Measurements from ENCODE around the gene EMSY. TPM values are rescaled to one million over a fixed set of nuclear protein-coding genes. Genes with fewer than 3 reads are reported as not detected.
"Not testable (repeated sequence)": the region's sequence is repeated elsewhere in the genome, so short reads cannot be mapped to it uniquely, and the experiment has no call there.

EMSY gene, protein sequence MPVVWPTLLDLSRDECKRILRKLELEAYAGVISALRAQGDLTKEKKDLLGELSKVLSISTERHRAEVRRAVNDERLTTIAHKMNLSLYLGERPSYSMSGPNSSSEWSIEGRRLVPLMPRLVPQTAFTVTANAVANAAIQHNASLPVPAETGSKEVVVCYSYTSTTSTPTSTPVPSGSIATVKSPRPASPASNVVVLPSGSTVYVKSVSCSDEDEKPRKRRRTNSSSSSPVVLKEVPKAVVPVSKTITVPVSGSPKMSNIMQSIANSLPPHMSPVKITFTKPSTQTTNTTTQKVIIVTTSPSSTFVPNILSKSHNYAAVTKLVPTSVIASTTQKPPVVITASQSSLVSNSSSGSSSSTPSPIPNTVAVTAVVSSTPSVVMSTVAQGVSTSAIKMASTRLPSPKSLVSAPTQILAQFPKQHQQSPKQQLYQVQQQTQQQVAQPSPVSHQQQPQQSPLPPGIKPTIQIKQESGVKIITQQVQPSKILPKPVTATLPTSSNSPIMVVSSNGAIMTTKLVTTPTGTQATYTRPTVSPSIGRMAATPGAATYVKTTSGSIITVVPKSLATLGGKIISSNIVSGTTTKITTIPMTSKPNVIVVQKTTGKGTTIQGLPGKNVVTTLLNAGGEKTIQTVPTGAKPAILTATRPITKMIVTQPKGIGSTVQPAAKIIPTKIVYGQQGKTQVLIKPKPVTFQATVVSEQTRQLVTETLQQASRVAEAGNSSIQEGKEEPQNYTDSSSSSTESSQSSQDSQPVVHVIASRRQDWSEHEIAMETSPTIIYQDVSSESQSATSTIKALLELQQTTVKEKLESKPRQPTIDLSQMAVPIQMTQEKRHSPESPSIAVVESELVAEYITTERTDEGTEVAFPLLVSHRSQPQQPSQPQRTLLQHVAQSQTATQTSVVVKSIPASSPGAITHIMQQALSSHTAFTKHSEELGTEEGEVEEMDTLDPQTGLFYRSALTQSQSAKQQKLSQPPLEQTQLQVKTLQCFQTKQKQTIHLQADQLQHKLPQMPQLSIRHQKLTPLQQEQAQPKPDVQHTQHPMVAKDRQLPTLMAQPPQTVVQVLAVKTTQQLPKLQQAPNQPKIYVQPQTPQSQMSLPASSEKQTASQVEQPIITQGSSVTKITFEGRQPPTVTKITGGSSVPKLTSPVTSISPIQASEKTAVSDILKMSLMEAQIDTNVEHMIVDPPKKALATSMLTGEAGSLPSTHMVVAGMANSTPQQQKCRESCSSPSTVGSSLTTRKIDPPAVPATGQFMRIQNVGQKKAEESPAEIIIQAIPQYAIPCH (N-terminal part only)
- total RNA-seq = 34.1 and 35.4 TPM in 2 replicates

DNA sequence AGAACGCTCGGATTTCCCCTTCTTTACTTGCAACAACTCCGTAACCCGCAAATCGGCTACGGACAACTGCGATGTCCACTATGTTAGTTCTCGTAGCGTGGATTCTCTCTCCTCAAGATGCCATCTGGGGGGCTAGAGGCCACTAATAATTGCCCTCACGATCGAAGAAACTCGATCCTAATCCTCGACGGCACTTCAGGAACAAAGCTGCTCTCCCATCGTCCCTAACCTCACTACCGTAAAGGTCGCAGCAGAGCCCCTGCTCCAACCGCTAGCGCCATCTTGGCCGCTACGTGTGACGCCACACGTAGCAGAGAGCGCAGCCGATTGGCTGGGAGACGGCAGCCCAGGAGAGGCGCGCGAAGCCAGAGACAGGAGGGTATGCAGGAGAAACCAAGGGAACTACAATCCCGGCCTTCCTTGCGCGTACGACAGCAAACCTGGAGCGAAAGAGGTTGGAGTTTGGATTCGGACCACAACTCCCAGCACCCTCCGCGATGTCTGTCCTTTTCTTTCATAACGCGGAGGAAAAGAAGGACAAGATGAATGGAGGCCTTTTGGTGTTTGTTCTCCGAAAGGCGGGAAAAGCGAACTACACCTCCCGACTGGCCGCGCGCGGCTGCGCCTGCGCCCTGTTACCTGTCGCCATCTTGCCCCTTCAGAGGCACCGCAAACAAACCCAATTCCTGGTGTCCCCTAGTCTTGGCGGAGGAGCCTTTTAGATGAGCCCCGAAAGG lies at the start of gene EMSY:
Gene EMSY, plus strand, starts transcription at position 635 of the 737 bp plus-strand sequence. CDS start 1,921 bp downstream, outside the sequence.
- intact Hi-C loops (cut with micrococcal nuclease) = loop anchor here (1.0 to 10.0 kb wide), 6 partner anchors 63 to 630 kb away; partner anchors contain the start of genes GVQW3, THAP12, UVRAG and WNT11

DNA sequence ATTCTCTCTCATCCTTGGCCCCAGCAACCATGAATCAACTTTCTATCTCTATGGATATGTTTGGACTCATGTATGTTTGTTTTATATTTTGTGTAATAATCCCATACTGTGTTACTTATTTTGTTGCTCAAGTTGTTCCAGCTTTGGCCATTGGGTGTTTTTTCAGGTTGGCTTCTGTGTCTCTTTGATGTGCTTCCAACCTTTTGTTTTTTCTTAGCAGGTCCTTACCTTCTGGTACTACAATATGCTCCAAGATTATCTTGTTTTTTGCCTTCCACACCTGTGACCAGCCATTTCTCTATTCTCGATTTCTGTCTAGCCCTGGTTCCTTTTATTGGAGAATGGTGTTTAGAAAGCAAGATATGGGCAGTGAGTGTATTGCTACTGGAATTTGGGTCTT lies 49.5 kb upstream of the EMSY start:
- intact Hi-C loops (cut with micrococcal nuclease) = no loop called here

DNA sequence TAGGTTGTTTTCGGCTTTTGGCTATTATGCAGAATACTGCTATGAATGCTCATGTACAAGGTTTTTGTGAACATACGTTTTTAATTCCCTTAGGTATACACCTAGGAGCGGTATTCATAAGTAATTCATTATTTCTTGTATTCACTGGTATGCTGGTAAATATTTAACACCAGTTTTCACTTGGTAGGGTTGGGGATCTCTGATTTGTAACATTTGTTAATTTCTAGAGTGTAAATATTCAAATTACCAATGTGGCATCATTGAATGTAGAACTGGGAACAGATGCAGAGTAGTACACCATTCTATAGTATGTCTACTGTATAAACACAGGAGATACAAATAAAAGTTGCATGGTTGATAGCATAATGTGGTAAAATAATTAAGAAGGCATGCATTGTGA lies 47.4 kb upstream of the EMSY start:
- intact Hi-C loops (cut with micrococcal nuclease) = no loop called here

DNA sequence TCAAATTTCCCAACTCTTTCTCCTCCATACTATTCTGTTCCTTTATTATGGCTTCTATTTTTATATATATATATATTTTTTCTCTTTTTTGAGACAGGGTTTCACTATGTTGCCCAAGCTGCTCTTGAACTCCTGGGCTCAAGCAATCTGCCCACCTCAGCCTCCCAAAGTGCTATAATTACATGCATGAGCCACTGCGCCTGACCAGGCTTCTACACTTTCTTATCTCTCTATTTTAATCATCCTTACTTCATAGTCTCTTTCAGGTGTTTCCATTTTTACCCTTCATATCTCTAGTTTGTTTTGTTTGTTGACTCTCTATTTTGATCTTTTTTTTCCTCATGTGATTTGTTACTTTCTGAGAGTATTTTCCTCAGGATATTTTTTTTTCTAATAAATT lies 43.9 kb upstream of the EMSY start:
- intact Hi-C loops (cut with micrococcal nuclease) = no loop called here

DNA sequence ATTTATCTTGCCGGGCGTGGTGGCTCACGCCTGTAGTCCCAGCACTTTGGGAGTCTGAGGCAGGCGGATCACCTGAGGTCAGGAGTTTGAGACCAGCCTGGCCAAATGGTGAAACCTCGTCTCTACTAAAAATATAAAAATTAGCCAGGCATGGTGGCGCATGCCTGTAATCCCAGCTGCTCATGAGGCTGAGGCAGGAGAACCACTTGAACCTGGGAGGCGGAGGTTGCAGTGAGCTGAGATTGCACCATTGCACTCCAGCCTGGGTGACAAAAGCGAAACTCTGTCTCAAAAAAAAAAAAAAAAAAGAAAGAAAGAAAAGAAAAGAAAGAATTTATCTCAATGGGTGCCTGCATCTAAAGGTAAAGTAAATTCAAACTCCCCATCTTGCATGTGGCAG lies 43.3 kb upstream of the EMSY start:
- intact Hi-C loops (cut with micrococcal nuclease) = not testable (repeated sequence)

DNA sequence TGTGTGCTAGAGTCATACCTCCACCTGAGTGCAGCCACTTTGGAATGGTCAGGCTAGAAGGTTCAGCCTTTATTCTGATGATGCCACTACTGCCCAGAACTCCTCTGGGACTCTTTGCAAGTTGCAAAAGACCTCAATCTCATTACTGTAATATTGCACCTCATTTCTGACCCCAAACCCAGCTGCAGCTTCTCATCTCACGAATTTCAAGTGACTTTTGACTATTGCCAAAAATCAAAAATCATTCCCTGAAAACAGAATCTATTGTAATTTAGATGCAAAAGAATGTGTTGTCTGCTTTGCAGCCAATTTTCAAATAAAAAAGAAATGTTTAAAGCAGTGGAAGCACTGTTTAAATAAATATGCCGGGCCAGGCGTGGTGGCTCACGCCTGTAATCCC lies 38.5 kb upstream of the EMSY start:
- intact Hi-C loops (cut with micrococcal nuclease) = no loop called here

DNA sequence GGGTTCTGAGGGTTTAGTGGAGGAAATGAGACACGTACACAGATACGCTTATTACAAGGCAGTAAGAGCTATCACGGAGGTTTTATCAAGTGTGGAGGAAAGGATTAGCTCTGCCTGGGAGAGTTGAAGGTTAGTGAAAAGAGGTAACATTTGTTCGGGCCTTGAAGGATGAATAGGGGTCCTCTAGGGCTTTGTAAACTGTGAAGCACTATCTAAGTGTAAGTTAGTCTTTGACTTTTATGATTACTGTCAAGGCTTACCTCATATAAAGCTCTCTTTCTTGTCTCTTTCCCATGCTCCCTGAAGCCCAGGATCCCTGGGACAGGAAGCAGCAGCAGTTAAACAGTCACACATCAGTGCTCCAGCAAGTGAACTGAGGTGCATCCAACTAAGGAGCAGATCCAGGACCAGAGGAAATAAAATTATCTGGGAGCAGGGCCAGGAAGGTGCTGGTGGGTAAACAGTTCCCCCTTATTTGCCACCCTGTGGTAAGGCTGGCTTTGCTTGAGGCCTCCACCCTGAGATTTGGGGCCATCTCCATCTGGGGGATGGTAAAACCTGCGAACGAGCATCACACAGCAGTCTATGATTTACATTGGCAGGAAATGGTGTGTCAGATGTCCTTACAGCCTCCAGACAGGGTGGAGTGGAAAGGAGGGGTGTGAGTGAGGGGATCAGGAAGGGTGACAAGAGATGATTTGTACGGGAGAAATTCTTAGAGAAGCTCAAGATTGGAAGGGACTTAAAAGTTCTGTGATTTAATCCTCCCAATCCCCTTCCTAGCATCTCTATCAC lies 36.5 kb upstream of the EMSY start:
- intact Hi-C loops (cut with micrococcal nuclease) = no loop called here

DNA sequence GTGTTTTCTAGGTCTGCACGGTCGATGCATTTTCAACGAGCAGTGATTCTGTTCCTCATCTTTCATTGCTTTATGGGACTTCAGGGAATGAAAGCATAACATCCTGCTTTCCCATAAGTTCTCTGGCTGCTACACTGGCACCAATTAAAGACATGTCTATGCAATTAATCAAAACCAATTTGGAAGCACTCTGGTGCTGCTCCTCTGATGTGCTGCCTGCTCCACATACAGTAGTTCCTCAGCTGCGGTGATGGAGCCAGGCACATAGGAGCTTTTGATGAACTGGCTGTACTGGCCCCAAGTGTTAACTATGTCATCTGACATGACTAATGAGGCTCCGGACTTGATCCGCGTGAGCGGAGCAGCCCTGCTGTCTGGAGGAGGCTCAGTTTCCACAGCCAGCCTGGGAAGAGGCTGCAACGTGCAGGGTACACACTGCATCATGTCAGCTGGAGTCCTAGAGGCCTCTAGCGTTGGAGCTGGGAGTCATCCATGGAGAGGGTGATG lies 33.9 kb upstream of the EMSY start:
- intact Hi-C loops (cut with micrococcal nuclease) = no loop called here

DNA sequence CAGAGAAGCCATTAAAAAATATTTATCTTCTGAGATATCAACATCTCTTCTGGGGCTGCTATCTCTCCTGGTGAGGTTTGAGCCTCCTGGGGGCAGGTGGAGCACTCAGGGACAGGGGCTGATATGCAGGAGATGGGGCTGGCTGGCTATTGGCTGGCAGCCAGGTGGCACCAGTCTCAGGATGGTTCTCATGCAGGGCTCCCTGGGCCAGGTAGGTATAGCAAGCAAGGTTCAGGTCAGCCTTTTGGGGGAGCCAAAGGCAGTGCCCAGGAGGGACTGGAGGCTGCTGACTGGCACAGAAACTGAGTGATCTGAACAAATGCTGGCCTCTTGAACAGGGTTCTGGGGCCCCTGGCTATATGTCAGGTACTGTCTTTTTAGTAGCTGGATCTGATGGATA lies 29.7 kb upstream of the EMSY start:
- intact Hi-C loops (cut with micrococcal nuclease) = no loop called here

DNA sequence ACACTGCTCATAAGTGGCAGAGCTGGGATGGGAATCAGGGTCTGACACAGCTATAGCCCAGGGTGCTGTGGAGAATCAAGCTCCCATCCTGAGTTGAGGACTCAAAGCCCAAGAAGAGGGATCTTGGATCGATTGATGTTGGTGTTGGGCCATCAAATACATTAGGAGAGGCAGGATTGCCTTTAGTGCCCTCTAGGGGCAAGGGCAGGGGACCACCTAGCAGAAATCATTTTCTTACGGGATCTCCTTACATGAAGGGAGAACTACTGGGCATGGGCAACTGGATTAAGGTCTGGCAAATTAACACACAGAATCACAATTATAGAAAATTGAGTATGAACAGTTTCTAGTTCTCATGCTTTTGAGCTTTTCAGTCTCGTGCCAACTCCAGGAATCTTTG lies 24.9 kb upstream of the EMSY start:
- intact Hi-C loops (cut with micrococcal nuclease) = no loop called here

DNA sequence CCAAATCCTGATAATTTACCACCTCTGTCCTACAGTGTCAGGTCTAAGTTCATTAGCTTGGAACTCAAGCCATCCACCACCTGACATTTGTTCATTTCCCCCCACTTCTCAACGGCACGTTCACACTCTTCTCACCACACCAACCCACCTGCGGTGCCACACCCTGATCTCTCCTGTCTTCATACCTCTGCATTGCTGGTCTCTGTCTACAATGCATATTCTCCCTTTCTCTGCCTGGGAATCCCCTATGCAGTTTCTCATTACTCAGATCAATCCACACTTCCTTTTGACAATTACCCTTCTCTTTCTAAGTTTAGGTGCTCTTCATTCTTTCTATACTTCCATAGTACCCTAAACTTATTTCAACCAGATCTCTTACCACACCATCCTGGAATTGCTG lies 20.4 kb upstream of the EMSY start:
- intact Hi-C loops (cut with micrococcal nuclease) = no loop called here

DNA sequence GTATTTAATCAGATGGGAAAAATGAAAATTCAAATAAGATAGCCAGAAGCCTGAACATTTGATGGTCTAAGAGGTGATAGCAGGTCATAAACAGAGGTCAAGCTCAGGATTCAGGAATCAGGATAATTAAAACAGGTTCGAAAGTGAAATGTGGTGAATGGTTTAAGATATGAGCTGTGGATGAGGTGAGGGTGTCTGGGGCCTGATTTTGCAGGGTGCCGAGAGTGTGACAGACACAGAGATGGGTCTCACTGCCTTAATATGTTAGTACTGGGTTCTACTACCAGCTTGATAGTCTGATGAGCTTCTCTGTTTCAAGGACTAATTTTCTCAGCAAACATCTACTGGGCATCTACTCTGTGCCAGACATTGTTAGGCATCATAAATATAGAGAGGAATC lies 19.9 kb upstream of the EMSY start:
- intact Hi-C loops (cut with micrococcal nuclease) = no loop called here

DNA sequence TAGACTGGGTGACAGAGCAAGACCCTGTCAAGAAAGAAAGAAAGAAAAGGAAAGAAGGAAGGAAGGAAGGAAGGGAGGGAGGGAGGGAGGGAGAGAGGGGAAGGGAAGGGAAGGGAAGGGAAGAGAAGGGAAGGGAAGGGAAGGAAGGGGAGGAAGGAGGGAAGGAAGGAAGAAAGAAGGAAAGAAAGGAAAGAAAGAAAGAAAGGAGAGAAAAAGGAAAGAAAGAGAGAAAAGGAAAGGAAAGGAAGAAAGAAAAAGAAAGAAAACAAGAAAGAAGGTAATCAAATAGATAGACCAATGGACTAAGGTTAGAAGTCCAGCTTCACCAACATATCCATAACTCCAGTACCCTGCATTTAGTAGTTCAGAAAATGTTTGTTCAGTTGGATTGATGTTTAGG lies 18.2 kb upstream of the EMSY start:
- intact Hi-C loops (cut with micrococcal nuclease) = no loop called here

DNA sequence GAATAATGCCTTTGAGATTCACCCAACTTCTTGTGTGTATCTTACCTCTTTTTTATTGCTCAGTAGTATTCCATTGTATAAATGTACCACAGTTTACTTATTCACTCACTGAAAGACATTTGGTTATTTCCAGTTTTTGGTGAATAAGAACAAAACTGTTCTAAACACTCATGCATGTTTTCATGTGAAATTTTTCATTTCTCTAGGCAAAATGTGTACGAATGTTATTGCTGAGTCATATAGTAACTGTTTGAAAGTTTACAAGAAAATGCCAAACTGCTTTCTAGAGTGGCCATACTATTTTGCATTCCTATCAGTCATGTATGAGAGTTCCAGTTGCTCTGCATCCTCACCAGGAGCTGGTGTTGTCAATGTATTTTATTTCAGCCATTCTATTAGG lies 8.8 kb upstream of the EMSY start:
- intact Hi-C loops (cut with micrococcal nuclease) = no loop called here

DNA sequence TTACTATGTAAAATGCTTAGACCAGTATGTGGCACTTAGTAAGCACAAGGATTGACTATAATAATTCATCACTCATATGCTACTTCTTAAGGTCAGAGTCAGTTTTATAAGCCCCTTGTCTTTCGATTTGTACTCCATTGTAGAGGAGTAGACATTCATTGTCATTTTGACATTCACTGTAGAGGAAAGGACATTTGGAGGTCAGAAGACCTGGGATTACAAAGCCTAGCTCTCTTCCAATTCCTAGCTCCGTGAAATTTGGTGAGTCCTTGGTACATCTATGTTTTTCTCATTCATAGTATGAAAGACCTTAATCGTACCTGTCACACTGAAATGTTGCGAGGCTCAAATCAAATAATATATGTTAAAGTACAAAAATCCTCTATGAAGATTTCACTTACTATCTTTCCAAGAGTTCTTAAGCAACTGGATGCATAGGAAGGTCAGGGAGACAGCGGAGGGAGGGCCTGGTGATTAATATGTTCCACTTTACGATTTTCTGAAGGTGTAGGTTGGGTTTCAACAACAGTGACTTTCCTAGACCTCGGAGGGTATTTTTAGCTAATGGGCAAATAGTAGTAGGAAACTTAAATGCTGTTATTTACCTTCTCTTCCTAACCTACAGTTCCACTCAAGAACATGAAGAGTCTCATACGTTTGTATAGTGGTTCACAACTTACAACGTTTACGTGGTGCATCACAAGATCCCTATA lies 1.4 kb upstream of the EMSY start:
- intact Hi-C loops (cut with micrococcal nuclease) = loop anchor here (10.0 kb wide), 3 partner anchors 239 to 629 kb away; partner anchors contain the start of genes UVRAG and WNT11

DNA sequence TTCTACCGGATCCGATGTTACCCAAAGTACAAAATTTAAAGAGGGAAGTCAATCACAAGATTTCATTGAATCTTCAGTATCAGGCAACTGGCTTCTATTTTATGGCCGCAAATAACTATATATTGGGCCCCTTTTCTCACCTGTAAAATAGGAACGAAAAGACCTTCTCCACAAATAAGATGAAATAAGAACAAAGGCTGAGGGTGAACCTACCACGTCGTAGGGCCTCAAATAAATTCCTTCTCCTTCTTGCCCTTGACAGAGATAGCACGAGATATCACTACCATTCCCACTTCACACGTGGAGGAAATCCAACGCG lies 794 bp upstream of the EMSY start:
- intact Hi-C loops (cut with micrococcal nuclease) = loop anchor here (1.0 to 10.0 kb wide), 6 partner anchors 63 to 629 kb away; partner anchors contain the start of genes GVQW3, THAP12, UVRAG and WNT11

DNA sequence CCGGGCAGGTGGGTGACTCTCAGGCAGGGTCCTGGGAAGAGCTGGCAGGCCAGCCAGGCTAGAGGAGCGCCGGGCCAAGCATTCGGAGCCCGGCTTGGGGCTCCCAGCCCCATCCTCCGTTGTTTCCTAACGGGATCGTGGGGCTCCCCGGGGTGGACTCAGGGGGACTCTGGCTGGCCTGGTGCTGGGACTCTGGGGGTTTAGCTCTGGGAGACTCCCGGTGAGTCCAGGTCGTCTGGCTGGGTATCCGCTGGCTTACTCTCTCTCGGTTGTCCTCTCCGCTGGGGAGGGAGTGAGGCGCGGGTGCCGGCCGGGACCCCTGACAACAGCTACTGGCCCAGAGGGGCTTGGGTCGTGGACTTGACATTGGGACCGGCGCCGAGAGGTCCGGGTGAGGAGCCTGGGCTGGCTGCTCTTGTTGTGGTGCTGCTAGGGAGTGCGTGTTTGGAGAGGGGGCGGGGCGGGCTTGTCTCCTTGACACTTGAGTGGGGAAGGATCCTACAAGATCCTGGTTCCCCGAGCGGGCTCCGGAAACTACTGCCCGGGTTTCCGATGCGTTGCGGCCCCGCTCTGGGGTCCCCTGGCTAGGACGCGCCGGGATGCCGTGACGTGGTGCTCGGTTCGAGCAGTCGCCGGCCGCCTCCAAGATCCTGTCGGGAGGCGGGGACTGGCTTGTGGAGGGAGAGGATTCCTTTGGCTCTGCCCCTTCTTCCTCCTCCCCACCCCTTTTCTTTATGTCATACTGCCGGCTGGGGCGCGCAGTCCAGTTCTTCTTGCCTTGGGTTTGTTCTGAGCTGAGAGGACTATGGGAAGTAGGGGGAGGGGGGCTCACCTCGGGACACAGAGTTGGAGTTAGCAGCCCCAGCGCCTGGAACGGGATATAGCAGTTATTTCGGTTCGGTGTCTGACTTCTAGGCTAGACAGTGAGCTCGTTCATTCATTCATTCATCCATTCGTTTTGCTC lies 585 bp downstream of the EMSY start:
- intact Hi-C loops (cut with micrococcal nuclease) = loop anchor here (2.0 to 10.0 kb wide), 4 partner anchors 235 to 631 kb away; partner anchors contain the start of genes UVRAG and WNT11

DNA sequence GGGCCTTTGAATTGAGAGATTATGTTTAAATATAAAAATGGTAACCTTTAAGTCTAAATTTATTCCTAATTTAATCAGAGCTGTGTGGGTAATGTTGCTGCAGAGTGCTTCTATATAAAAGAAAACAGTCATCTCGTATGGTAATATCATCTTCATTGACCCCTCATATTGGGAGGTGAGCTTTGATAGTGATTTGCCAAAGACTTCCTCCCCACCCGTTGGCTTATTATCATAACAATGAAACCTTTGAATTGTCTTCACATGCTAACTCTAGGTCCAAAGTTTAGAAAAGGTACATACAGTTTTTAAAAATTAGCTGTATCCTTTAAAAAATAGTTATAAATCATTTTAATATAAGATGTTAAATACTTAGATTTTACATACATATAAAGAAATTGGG lies 3.7 kb downstream of the EMSY start:
- intact Hi-C loops (cut with micrococcal nuclease) = loop anchor here (10.0 kb wide), 3 partner anchors 244 to 634 kb away; partner anchors contain the start of genes UVRAG and WNT11
